Colonic mucosa (tissue), 4 donors: ENCODE data around the gene ST6GALNAC6. TPM values are rescaled to one million over a fixed set of nuclear protein-coding genes. Genes with fewer than 3 reads are reported as not detected.
A peak's percentile ranks its signal among the peaks of the same experiment; 100 is the strongest.
"Not testable (repeated sequence)": the region's sequence is repeated elsewhere in the genome, so short reads cannot be mapped to it uniquely, and the experiment has no call there.

Source experiments
- DNase-seq: peaks from one replicate; pipeline ENCODE4 v3.0.0-alpha.2; 2020
- H3K27ac ChIP-seq: fragments of 200-600 bp; one replicate; pipeline ENCODE4 v1.8.0; 2021
- H3K27me3 ChIP-seq: fragments of 200-600 bp; one replicate; pipeline ENCODE4 v1.8.0; 2021
- H3K36me3 ChIP-seq: fragments of 200-600 bp; one replicate; pipeline ENCODE4 v1.8.0; 2021
- H3K4me1 ChIP-seq: fragments of 200-600 bp; one replicate; pipeline ENCODE4 v1.8.0; 2021; ENCODE audit warnings: mild to moderate bottlenecking
- H3K4me3 ChIP-seq: fragments of 200-600 bp; one replicate; pipeline ENCODE4 v1.8.0; 2021
- H3K9ac ChIP-seq, 2 donors: one replicate each; pipeline ENCODE4 v1.7.0; 2013; ENCODE audit warnings: control low read depth in 2 of 2, low read depth in 2 of 2, low read length in 2 of 2
- H3K9me3 ChIP-seq: fragments of 200-600 bp; one replicate; pipeline ENCODE4 v1.8.0; 2021
- CTCF ChIP-seq: fragments of 200-600 bp; IDR thresholded peaks from one replicate; pipeline ENCODE4 v1.8.0; 2022; ENCODE audit warnings: antibody characterized with exemption, mild to moderate bottlenecking
- intact Hi-C: fragments of 100-400 bp; cut with DNase I; formaldehyde crosslinking; loops from one replicate; pipeline ENCODE4 v1.14.1; 2022
- total RNA-seq, 2 donors: library from RNA; stranded (reverse); fragmentation: NEBNext Ultra II Directional in 1 of 2; extraction: Animal tissue kit (Norgen Biotek cat#: 25700) in 1 of 2; gene quantifications; one replicate each; pipeline ENCODE4 v1.2.1, GENCODE V29; 2021
- donor health status: healthy.
- donor health status: DM: no; HTN: no; CAD: no.
- donor health status: DM: no; HTN: no; CAD: no.

ST6GALNAC6 gene
- total RNA-seq, 2 donors from 2014 or later: 251 to 279 TPM

- Histone ChIP-seq H3K27ac (no peak overlapping the region), H3K36me3 (peaks cover 14% of the 10 kb centered on the region), H3K9ac (no peak overlapping the region), H3K27me3 (no peaks in the 10 kb centered on the region), H3K9me3 (no peaks in the 10 kb centered on the region), H3K4me1 (no peaks in the 10 kb centered on the region), H3K4me3 (no peak overlapping the region)
- DNase-seq: no peak
- TF ChIP-seq CTCF: no peak
- intact Hi-C loops: no loop called here
Observed at GRCh38 chr9:127884976-127885490, 14.4 kb downstream of the ST6GALNAC6 start.

GRCh38 chr9:127884427-127884911 is 14.9 kb downstream of the ST6GALNAC6 start:
- Histone ChIP-seq H3K4me3 (no peak overlapping the region), H3K4me1 (no peaks in the 10 kb centered on the region), H3K36me3 (peaks cover 14% of the 10 kb centered on the region), H3K9me3 (no peaks in the 10 kb centered on the region), H3K9ac (peak overlapping the region in 1 of 2 donors; percentile 24), H3K27me3 (no peaks in the 10 kb centered on the region), H3K27ac (no peak overlapping the region)
- no peak for TF ChIP-seq CTCF
- no peak for DNase-seq
- intact Hi-C loops: no loop called here

DNA sequence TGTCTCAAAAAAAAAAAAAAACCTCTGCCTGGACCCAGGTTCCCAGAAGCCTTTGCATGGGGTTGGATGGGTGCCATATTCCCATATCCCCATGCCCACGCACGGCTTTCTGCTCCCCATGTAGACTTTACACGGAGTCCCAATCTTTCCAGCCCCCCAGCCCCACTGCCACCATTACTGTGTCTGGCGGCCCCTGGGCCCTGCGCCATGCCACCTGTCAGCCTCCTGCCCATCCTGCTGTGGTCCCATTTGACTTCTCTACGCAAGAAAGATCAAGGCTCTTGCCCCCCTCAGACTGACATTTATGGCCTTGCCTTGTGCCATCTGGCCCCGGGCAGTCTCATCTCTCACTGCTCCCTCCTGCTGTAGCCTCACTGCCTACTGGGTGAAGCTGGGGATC is 15.4 kb downstream of the ST6GALNAC6 start:
- no peak for DNase-seq
- peaks cover 14% of the 10 kb centered on the region for H3K36me3 ChIP-seq
- no peaks in the 10 kb centered on the region for H3K27me3 ChIP-seq
- H3K4me1 ChIP-seq: no peaks in the 10 kb centered on the region
- no peak overlapping the region for H3K27ac ChIP-seq
- intact Hi-C loops: no loop called here
- TF ChIP-seq CTCF: no peak
- no peak overlapping the region for H3K9ac ChIP-seq
- no peak overlapping the region for H3K4me3 ChIP-seq
- H3K9me3 ChIP-seq: no peaks in the 10 kb centered on the region

GRCh38 chr9:127881715-127882114 is 17.7 kb downstream of the ST6GALNAC6 start:
- H3K27ac ChIP-seq, H3K36me3 ChIP-seq, H3K4me1 ChIP-seq, H3K4me3 ChIP-seq, H3K27me3 ChIP-seq, H3K9ac ChIP-seq, DNase-seq, intact Hi-C loops, H3K9me3 ChIP-seq: not testable (repeated sequence)

- DNase-seq: no peak
- Histone ChIP-seq H3K9me3 (no peaks in the 10 kb centered on the region), H3K4me3 (no peak overlapping the region), H3K27ac (no peak overlapping the region), H3K27me3 (no peaks in the 10 kb centered on the region), H3K36me3 (no peaks in the 10 kb centered on the region), H3K4me1 (peaks cover 11% of the 10 kb centered on the region), H3K9ac (no peak overlapping the region)
- intact Hi-C loops: no loop called here
- no peak for TF ChIP-seq CTCF
Observed at GRCh38 chr9:127880143-127880542, 19.3 kb downstream of the ST6GALNAC6 start.

DNA sequence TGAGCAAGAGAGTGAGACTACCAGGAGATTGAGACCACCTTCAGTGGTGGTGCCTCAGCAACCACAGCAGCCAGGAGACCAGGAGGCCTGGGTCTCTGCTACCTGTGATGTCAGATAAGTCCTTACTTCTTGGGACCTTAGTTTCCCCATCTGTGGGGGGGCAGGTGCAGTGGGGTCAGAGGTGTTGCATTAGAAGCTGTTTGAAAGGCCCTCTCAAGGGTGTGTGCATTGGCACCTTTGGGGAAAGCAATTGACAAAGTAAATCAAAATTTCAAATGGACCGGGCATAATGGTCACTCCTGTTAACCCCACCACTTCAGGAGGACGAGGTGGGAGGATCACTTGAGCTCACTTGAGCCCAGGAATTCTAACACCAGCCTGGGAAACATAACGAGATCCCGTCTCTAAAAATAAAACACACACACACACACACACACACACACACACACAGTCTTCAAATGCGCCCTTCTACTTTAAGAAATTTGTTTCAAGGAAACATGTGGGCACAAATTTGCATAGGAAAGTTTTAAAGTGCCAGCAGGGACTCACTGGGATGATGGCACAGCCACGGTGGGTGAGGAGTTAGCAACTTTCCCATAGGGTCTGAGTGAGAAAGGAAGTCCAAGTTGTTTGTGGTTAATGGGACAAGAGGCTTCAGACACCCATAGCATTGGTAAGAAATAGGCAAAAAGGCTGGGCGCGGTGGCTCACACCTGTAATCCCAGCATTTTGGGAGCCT is 20.6 kb downstream of the ST6GALNAC6 start:
- peaks cover 23% of the 10 kb centered on the region for H3K4me1 ChIP-seq
- H3K9ac ChIP-seq: no peak overlapping the region
- H3K9me3 ChIP-seq: no peaks in the 10 kb centered on the region
- intact Hi-C loops: loop anchor here (10.0 kb wide), 1 partner anchor 74 kb away; the partner anchor contains the start of gene FPGS
- H3K4me3 ChIP-seq: no peak overlapping the region
- H3K36me3 ChIP-seq: no peaks in the 10 kb centered on the region
- no peak for TF ChIP-seq CTCF
- H3K27me3 ChIP-seq: no peaks in the 10 kb centered on the region
- DNase-seq: no peak
- H3K27ac ChIP-seq: no peak overlapping the region
